WTC11 (cell line): ENCODE measurements around the gene NDUFS3.

Experiments used
- AFF4 ChIP-seq: sonication (generic); formaldehyde crosslinking; IDR thresholded peaks from 2 replicates; pipeline ENCODE4 v1.8.1; 2023; ENCODE audit warnings: mild to moderate bottlenecking, missing genetic modification reagents, borderline replicate concordance
- ATF2 ChIP-seq: sonication (generic); formaldehyde crosslinking; IDR thresholded peaks from 2 replicates; pipeline ENCODE4 v1.8.1; 2022; ENCODE audit warnings: low read depth, missing genetic modification reagents, borderline replicate concordance
- CTCF ChIP-seq: fragments of 200-600 bp; IDR thresholded peaks from 2 replicates; pipeline ENCODE4 v1.8.0; 2022; ENCODE audit warnings: antibody characterized with exemption
- E2F1 ChIP-seq: sonication (generic); formaldehyde crosslinking; IDR thresholded peaks from 2 replicates; pipeline ENCODE4 v1.8.0; 2022; ENCODE audit warnings: mild to moderate bottlenecking, missing genetic modification reagents
- ETV6 ChIP-seq: sonication (generic); formaldehyde crosslinking; IDR thresholded peaks from 2 replicates; pipeline ENCODE4 v1.8.1; 2022; ENCODE audit warnings: mild to moderate bottlenecking, missing genetic modification reagents
- SP1 ChIP-seq: sonication (generic); formaldehyde crosslinking; conservative IDR thresholded peaks from 2 replicates; pipeline ENCODE4 v1.8.1; 2022; ENCODE audit warnings: missing genetic modification reagents
- TEAD4 ChIP-seq: sonication (generic); formaldehyde crosslinking; IDR thresholded peaks from 2 replicates; pipeline ENCODE4 v1.8.0; 2022; ENCODE audit warnings: mild to moderate bottlenecking, missing genetic modification reagents
- USF2 ChIP-seq: sonication (generic); formaldehyde crosslinking; IDR thresholded peaks from 2 replicates; pipeline ENCODE4 v1.8.1; 2023; ENCODE audit warnings: mild to moderate bottlenecking, missing genetic modification reagents, moderate library complexity
- ZBTB21 ChIP-seq: sonication (generic); formaldehyde crosslinking; IDR thresholded peaks from 2 replicates; pipeline ENCODE4 v1.8.1; 2023; ENCODE audit warnings: mild to moderate bottlenecking, missing genetic modification reagents, borderline replicate concordance
- ZNF138 ChIP-seq: sonication (generic); formaldehyde crosslinking; conservative IDR thresholded peaks from 2 replicates; pipeline ENCODE4 v1.8.1; 2022; ENCODE audit warnings: mild to moderate bottlenecking, moderate library complexity, missing genetic modification reagents
- ZNF232 ChIP-seq: sonication (generic); formaldehyde crosslinking; IDR thresholded peaks from 2 replicates; pipeline ENCODE4 v1.8.0; 2022; ENCODE audit warnings: mild to moderate bottlenecking, missing genetic modification reagents
- ZNF263 ChIP-seq: sonication (generic); formaldehyde crosslinking; IDR thresholded peaks from 2 replicates; pipeline ENCODE4 v1.8.1; 2022; ENCODE audit warnings: low read depth, mild to moderate bottlenecking, moderate library complexity, missing genetic modification reagents

GRCh38 chr11:47539681-47540039 lies 39.2 kb upstream of the NDUFS3 start:
- TF ChIP-seq AFF4 (CRISPR knock-in tag) (no peak), CTCF (no peak), E2F1 (CRISPR knock-in tag) (no peak), ZNF232 (CRISPR knock-in tag) (no peak), ZNF263 (CRISPR knock-in tag) (no peak), ZNF138 (CRISPR knock-in tag) (no peak), ETV6 (CRISPR knock-in tag) (no peak), TEAD4 (CRISPR knock-in tag) (no peak), ATF2 (CRISPR knock-in tag) (no peak), USF2 (no peak), SP1 (CRISPR knock-in tag) (no peak), ZBTB21 (no peak)
